A549 (cell line): ENCODE measurements around the gene RNF10. TPM values are rescaled to one million over a fixed set of nuclear protein-coding genes. Genes with fewer than 3 reads are reported as not detected.

Source experiments
- ATAC-seq, 2 experiments: fragments of 200-7000 bp in 1 of 2; fragments of >200 bp in 1 of 2; cut with Nextera tagmentation in 1 of 2; cut with Tn5 transposase in 1 of 2; 3 replicates each; pipeline versions ENCODE4 v1.8.0 to v1.9.1; 2018 to 2020; ENCODE audit warnings: mild to moderate bottlenecking in 1 of 2, moderate library complexity in 1 of 2
- CTCF ChIA-PET: fragments of 300-600 bp; sonication (Branson Sonifier 250); formaldehyde crosslinking; extraction: SDS; loops from one replicate; lab custom pipeline; 2021; ENCODE audit warnings: antibody characterized with exemption, inconsistent platforms; lab: Yijun Ruan, JAX
- POLR2A ChIA-PET: fragments of 350-600 bp; formaldehyde crosslinking; extraction: SDS; loops from one replicate; lab custom pipeline; 2021; ENCODE audit warnings: antibody characterized with exemption, inconsistent platforms; lab: Yijun Ruan, JAX
- DNase-seq, 2 experiments: peaks; one replicate each; pipeline versions ENCODE4 v3.0.0 to v3.0.0-alpha.2; 2011 to 2016; ENCODE audit warnings: low read depth in 1 of 2, low spot score in 1 of 2
- FAIRE-seq: peaks from 2 replicates; lab custom pipeline; 2011; peaks lifted over from hg19 to GRCh38; lab: Jason Lieb, UNC
- H3K27ac ChIP-seq, 2 experiments: fragments of >200 bp; sonication (Bioruptor Twin); formaldehyde crosslinking; 3 replicates each; pipeline ENCODE4 v1.5.1; 2016 to 2017
- H3K4me1 ChIP-seq: fragments of >200 bp; sonication (Bioruptor Twin); formaldehyde crosslinking; 3 replicates; pipeline ENCODE4 v1.6.1; 2016
- H3K4me2 ChIP-seq: fragments of >200 bp; sonication (Bioruptor Twin); formaldehyde crosslinking; 3 replicates; pipeline ENCODE4 v1.6.1; 2016
- H3K4me3 ChIP-seq: fragments of >200 bp; sonication (Bioruptor Twin); formaldehyde crosslinking; 3 replicates; pipeline ENCODE4 v1.5.1; 2016
- H3K9me3 ChIP-seq: fragments of >200 bp; sonication (Bioruptor Twin); formaldehyde crosslinking; 3 replicates; pipeline ENCODE4 v1.6.1; 2016
- BHLHE40 ChIP-seq: IDR thresholded peaks from 2 replicates; pipeline ENCODE4 v1.6.1; 2012; ENCODE audit warnings: low read depth, low read length, inconsistent platforms
- CEBPB ChIP-seq, 2 experiments: fragments of >200 bp in 1 of 2; sonication (Bioruptor Twin) in 1 of 2; formaldehyde crosslinking in 1 of 2; IDR thresholded peaks; 2 replicates each; pipeline ENCODE4 v1.6.1; 2012 to 2016
- CHD4 ChIP-seq: fragments of 200-600 bp; sonication (generic); IDR thresholded peaks from 2 replicates; pipeline ENCODE4 v1.6.1; 2016; ENCODE audit warnings: antibody characterized with exemption, mild to moderate bottlenecking, borderline replicate concordance
- EHMT2 ChIP-seq: fragments of 200-600 bp; sonication (generic); IDR thresholded peaks from 2 replicates; pipeline ENCODE4 v1.6.1; 2016; ENCODE audit warnings: antibody characterized with exemption, low read depth, mild to moderate bottlenecking, moderate library complexity
- FOSL2 ChIP-seq, 2 experiments: fragments of 450-650 bp in 1 of 2; fragments of >200 bp in 1 of 2; sonication (Bioruptor Twin) in 1 of 2; formaldehyde crosslinking; IDR thresholded peaks; 2 replicates each; pipeline versions ENCODE4 v1.5.0 to v1.6.1; 2016 to 2020; ENCODE audit warnings: mild to moderate bottlenecking in 1 of 2, moderate library complexity in 1 of 2
- HDAC2 ChIP-seq: fragments of 200-600 bp; sonication (generic); IDR thresholded peaks from 2 replicates; pipeline ENCODE4 v1.6.1; 2016
- JUNB ChIP-seq: fragments of >200 bp; sonication (Bioruptor Twin); formaldehyde crosslinking; IDR thresholded peaks from 2 replicates; pipeline ENCODE4 v1.6.1; 2016
- KDM5A ChIP-seq: fragments of 200-600 bp; sonication (generic); IDR thresholded peaks from 2 replicates; pipeline ENCODE4 v1.6.1; 2016; ENCODE audit warnings: antibody characterized with exemption, mild to moderate bottlenecking
- MAFK ChIP-seq: fragments of 450-650 bp; IDR thresholded peaks from 2 replicates; pipeline ENCODE4 v1.6.1; 2014; ENCODE audit not compliant: partially characterized antibody
- PHF8 ChIP-seq: fragments of 200-600 bp; sonication (generic); IDR thresholded peaks from 2 replicates; pipeline ENCODE4 v1.6.1; 2016; ENCODE audit warnings: low read depth, mild to moderate bottlenecking, antibody characterized with exemption, moderate library complexity, borderline replicate concordance
- RAD21 ChIP-seq, 2 experiments: fragments of >200 bp in 1 of 2; sonication (Bioruptor Twin) in 1 of 2; formaldehyde crosslinking in 1 of 2; IDR thresholded peaks in 1 of 2; conservative IDR thresholded peaks in 1 of 2; 2 replicates in 1 of 2; 3 replicates in 1 of 2; pipeline ENCODE4 v1.6.1; 2012 to 2018; ENCODE audit warnings: inconsistent platforms in 1 of 2
- RCOR1 ChIP-seq: fragments of 150-350 bp; IDR thresholded peaks from 2 replicates; pipeline ENCODE4 v1.6.1; 2014; ENCODE audit warnings: antibody characterized with exemption, low read length, low read depth
- RNF2 ChIP-seq: fragments of 200-600 bp; sonication (generic); IDR thresholded peaks from 2 replicates; pipeline ENCODE4 v1.6.1; 2016; ENCODE audit warnings: low read depth, mild to moderate bottlenecking, antibody characterized with exemption, moderate library complexity, borderline replicate concordance
- SREBF2 ChIP-seq: fragments of 450-650 bp; IDR thresholded peaks from 2 replicates; pipeline ENCODE4 v1.6.1; 2014; ENCODE audit warnings: mild to moderate bottlenecking, moderate library complexity
- ZFP36 ChIP-seq: fragments of 450-650 bp; IDR thresholded peaks from 2 replicates; pipeline ENCODE4 v1.6.1; 2014; ENCODE audit warnings: borderline replicate concordance; ENCODE audit not compliant: partially characterized antibody
- WGBS: methylation state at CpG from one replicate; pipeline ENCODE4 v1.1.6; 2017; ENCODE audit errors: missing lambda C conversion rate; 5-methylcytosine and 5-hydroxymethylcytosine counted together
- polyA plus RNA-seq, 4 experiments: library from polyadenylated mRNA; depleted of rRNA in 3 of 4; stranded (reverse); fragments of >200 nt; fragmentation: RNase III in 1 of 4; extraction: RNeasy Plus Mini Kit Qiagen cat#74134 plus additional on column Dnase treatment in 1 of 4; gene quantifications; 2 replicates in 3 of 4; 3 replicates in 1 of 4; pipeline ENCODE4 v1.2.3, GENCODE V29; 2011 to 2017
- TF ChIP-seq, protein P1 (sequence below): fragments of >200 bp; sonication (Bioruptor Twin); formaldehyde crosslinking; IDR thresholded peaks from 3 replicates; pipeline ENCODE4 v1.5.1; 2016
- TF ChIP-seq, protein P2 (sequence below): fragments of 200-600 bp; sonication (generic); IDR thresholded peaks from 2 replicates; pipeline ENCODE4 v1.6.1; 2016; ENCODE audit warnings: antibody characterized with exemption, mild to moderate bottlenecking, moderate library complexity
- TF ChIP-seq, protein P3 (sequence below): fragments of 450-650 bp; IDR thresholded peaks from 2 replicates; pipeline ENCODE4 v1.6.1; 2014; ENCODE audit warnings: antibody characterized with exemption
- TF ChIP-seq, protein P4 (sequence below): IDR thresholded peaks from 2 replicates; pipeline ENCODE4 v1.6.1; 2012

Gene RNF10
- polyA plus RNA-seq, 2 of the 4 experiments (the other 2 are of a cell fraction): 87.0 to 118 TPM

DNA sequence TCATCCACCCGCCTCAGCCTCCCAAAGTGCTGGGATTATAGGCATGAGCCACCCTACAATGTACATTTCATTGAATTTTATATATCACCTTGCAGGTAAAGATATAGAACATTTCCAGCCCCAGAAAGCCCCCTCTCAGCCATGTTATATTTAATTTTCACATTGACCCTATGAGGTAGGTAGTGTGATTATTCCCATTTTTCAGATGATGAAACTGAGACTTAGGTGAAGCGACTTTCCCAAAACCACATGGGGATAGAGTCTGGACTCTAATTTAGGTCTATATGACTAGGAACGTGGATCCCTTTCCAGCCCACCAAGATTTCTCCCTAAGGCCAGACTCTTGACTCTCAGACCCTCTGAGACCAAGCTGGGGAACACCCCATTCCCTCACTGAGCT is 62.7 kb downstream of the RNF10 start:
- ChIA-PET CTCF (interaction anchor here (0.6 to 1.5 kb wide), 3 partner anchors 14 to 519 kb away, joined by 3 to 5 read pairs (median 3); no protein-coding TSS in a partner anchor), POLR2A (no interaction called here)
- no peak for DNase-seq
- WGBS: 88% methylated on average over 3 of the region's 3 CpGs
- Histone ChIP-seq H3K4me1 (peaks cover 10% of the 10 kb centered on the region), H3K9me3 (no peaks in the 10 kb centered on the region), H3K4me2 (no peak overlapping the region), H3K4me3 (no peak overlapping the region), H3K27ac (no peak overlapping the region)
- ATAC-seq: no peak
- FAIRE-seq: no peak
- TF ChIP-seq, protein P1, sequence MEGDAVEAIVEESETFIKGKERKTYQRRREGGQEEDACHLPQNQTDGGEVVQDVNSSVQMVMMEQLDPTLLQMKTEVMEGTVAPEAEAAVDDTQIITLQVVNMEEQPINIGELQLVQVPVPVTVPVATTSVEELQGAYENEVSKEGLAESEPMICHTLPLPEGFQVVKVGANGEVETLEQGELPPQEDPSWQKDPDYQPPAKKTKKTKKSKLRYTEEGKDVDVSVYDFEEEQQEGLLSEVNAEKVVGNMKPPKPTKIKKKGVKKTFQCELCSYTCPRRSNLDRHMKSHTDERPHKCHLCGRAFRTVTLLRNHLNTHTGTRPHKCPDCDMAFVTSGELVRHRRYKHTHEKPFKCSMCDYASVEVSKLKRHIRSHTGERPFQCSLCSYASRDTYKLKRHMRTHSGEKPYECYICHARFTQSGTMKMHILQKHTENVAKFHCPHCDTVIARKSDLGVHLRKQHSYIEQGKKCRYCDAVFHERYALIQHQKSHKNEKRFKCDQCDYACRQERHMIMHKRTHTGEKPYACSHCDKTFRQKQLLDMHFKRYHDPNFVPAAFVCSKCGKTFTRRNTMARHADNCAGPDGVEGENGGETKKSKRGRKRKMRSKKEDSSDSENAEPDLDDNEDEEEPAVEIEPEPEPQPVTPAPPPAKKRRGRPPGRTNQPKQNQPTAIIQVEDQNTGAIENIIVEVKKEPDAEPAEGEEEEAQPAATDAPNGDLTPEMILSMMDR: no peak
- TF ChIP-seq EHMT2 (no peak), BHLHE40 (no peak), RNF2 (no peak), PHF8 (no peak), RCOR1 (no peak), HDAC2 (no peak), CEBPB (IDR thresholded peaks at IDR 0.05) (no peak), MAFK (no peak), KDM5A (no peak), RAD21 (conservative IDR thresholded peaks at IDR 0.05 in 1 of 2, IDR thresholded peaks at IDR 0.05 in 1 of 2) (no peak), CHD4 (no peak)
- TF ChIP-seq, protein P2, sequence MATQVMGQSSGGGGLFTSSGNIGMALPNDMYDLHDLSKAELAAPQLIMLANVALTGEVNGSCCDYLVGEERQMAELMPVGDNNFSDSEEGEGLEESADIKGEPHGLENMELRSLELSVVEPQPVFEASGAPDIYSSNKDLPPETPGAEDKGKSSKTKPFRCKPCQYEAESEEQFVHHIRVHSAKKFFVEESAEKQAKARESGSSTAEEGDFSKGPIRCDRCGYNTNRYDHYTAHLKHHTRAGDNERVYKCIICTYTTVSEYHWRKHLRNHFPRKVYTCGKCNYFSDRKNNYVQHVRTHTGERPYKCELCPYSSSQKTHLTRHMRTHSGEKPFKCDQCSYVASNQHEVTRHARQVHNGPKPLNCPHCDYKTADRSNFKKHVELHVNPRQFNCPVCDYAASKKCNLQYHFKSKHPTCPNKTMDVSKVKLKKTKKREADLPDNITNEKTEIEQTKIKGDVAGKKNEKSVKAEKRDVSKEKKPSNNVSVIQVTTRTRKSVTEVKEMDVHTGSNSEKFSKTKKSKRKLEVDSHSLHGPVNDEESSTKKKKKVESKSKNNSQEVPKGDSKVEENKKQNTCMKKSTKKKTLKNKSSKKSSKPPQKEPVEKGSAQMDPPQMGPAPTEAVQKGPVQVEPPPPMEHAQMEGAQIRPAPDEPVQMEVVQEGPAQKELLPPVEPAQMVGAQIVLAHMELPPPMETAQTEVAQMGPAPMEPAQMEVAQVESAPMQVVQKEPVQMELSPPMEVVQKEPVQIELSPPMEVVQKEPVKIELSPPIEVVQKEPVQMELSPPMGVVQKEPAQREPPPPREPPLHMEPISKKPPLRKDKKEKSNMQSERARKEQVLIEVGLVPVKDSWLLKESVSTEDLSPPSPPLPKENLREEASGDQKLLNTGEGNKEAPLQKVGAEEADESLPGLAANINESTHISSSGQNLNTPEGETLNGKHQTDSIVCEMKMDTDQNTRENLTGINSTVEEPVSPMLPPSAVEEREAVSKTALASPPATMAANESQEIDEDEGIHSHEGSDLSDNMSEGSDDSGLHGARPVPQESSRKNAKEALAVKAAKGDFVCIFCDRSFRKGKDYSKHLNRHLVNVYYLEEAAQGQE: no peak

DNA sequence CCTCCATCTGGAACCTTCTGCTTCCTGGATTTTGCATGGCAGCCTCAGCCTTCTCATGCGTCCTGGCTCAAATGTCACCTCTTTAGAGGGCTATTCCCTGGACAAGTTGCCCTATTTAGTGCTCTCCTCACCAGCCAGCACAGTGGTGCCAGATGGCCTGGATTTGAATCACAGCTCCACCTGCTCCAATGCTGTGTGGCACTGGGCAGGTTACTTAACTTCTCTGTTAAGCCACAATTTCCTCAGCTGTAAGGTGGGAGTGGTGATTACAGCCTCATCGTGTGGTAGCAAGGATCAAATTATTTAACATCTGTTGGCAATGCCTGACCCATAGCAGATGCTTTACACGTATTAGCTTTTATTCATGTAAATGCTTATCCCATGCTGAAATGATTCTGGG is 63.7 kb downstream of the RNF10 start:
- POLR2A ChIA-PET: no interaction called here
- Histone ChIP-seq H3K4me2 (no peak overlapping the region), H3K4me1 (peaks cover 17% of the 10 kb centered on the region), H3K4me3 (no peak overlapping the region)
- WGBS: 77% methylated on average over 3 of the region's 3 CpGs
- CTCF ChIA-PET: interaction anchor here (1.2 to 2.3 kb wide), 3 partner anchors 15 to 374 kb away, joined by 3 to 6 read pairs (median 5); no protein-coding TSS in a partner anchor
- TF ChIP-seq EHMT2 (no peak), ZFP36 (peak; percentile 40)
- TF ChIP-seq, all 56 proteins: peak for 1
- ATAC-seq: no peak
- Histone ChIP-seq H3K27ac (no peak overlapping the region), H3K9me3 (no peaks in the 10 kb centered on the region)
- DNase-seq: no peak
- FAIRE-seq: no peak

DNA sequence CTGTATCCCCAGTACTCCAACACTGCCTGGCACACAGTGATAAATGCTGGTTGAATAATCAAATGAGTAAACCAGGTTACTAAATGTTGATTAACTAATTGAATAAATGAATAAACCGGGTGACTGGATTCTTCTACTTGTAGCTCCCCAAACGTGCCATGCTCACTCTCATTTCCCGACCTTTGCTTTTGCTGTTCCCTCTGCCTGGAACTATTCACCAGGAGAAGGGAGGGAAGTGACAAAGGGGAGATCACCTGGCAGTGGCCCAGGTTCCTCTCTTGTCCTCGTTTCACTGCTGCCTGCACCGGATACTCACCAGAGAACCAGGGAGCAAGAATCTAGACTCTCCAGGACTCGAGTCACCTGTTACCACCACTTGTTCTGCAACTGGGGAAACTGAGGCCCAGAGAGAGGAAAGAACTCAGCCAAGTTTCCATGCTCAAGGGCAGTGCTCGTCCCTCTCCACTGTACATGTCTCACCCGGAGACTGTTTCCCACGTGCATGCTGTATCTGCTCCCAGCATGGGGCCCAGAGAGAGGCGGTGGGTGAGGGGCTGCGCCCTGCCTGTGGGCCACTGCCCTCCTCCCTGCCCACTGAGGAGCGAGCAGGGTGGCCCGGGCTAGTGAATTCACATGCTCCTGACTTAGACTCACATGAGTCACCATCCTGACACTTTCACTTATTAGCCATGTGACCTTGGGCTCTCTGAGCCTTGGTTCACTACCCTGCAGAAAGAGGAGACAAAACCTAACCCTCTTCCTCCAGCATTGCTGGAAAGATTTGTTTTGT is 64.7 kb downstream of the RNF10 start:
- ChIA-PET POLR2A (no interaction called here), CTCF (interaction anchor here (0.6 to 2.3 kb wide), 5 partner anchors 11 to 373 kb away, joined by 3 to 6 read pairs (median 4); no protein-coding TSS in a partner anchor)
- ATAC-seq (peak; percentile 76 to 80), DNase-seq (peak; percentile 43 to 65), FAIRE-seq (no peak)
- peak overlapping the region; percentile 43 for H3K4me2 ChIP-seq
- H3K4me3 ChIP-seq: no peak overlapping the region
- H3K27ac ChIP-seq: peak overlapping the region in 1 of 2 experiments; percentile 65; a peak in 3 of 6 replicates
- TF ChIP-seq SREBF2: no peak
- TF ChIP-seq, protein P3, sequence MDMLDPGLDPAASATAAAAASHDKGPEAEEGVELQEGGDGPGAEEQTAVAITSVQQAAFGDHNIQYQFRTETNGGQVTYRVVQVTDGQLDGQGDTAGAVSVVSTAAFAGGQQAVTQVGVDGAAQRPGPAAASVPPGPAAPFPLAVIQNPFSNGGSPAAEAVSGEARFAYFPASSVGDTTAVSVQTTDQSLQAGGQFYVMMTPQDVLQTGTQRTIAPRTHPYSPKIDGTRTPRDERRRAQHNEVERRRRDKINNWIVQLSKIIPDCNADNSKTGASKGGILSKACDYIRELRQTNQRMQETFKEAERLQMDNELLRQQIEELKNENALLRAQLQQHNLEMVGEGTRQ: peak; percentile 50
- TF ChIP-seq, protein P4, sequence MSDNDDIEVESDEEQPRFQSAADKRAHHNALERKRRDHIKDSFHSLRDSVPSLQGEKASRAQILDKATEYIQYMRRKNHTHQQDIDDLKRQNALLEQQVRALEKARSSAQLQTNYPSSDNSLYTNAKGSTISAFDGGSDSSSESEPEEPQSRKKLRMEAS: peak; percentile 47
- TF ChIP-seq JUNB: no peak
- TF ChIP-seq FOSL2 (IDR thresholded peaks at IDR 0.05): no peak
- peak; percentile 77 for TF ChIP-seq FOSL2 (CRISPR knock-in tag; IDR thresholded peaks at IDR 0.05)
- 35% methylated on average over 13 of the region's 13 CpGs for WGBS
- H3K4me1 ChIP-seq: peaks cover 17% of the 10 kb centered on the region
- no peaks in the 10 kb centered on the region for H3K9me3 ChIP-seq
